Measurements from ENCODE around the gene ZDHHC11B.
"Not testable (repeated sequence)": the region's sequence is repeated elsewhere in the genome, so short reads cannot be mapped to it uniquely, and the experiment has no call there.

ZDHHC11B gene

DNA sequence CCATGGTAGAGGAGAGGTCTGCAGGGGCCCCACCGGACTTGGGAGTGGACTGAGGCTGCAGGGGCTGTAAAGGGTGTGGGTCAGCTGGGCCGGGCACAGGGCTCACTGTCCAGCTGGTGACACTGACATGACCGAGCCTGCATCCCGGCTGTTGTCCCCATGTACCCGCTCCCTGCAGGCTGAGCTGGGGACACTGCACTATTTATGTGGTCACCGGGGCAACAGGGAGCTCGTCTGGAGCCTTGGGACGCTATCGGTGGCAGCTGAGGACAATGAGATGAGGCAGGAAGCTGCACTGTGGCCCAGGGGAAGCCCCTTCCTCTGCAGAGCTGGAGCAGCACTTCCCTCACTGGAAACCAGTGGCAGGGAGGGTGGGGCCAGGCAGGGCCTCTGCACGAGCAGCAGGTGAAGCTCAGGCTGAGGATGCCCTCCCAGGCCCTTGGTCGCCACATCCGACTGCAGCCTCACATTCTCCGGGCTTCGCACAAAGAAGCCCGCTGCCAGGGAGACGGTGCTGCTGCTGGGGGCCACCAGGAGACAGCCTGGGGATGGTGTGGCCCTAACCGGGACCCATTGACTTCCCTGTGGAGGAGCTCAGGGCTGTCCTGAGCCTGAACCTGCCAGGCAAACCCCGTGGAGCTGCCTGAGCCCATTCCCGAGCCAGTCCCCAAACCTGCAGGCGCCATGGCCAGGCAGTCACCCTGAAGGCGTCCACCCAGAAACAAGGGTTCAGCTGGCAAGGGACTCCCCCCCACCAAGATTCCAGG is 26.4 kb downstream of the ZDHHC11B start:
- Histone ChIP-seq H3K27ac (peak overlapping the region in 5 of 21 experiments; percentile 19 to 62 (median 45)), H3K4me3 (peak overlapping the region in 1 of 7 experiments; percentile 7)

DNA sequence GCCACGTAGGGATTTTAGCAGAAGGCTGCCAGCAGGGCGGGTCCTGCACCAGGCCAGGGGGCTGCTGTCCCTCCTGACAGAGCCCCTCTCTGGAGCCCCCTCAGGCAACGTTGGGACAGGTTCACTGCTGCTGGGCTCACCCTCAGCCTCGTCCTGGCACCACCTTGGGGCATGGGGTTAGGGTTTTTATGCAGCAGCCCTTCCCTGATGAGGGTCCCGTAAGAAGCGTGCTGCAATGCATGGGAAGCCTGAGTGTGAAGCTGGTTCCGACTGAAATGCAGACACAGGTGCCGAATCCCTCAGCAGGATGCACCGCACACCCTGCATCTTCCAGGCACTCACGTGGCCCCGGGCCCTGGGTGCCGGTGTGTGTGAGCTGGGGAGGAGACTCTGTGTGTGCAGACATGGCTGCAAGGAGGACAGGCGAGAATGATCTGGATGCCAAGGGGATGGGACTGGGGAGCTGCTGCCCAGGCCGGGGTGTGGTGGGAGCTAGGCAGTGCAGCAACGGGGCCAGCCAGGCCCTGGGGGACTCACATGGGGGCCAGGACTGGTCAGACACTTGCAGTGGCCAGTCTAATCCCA is 27.1 kb downstream of the ZDHHC11B start:
- H3K27ac ChIP-seq = peak overlapping the region in 1 of 21 experiments; percentile 39
- H3K4me3 ChIP-seq = no peak overlapping the region

DNA sequence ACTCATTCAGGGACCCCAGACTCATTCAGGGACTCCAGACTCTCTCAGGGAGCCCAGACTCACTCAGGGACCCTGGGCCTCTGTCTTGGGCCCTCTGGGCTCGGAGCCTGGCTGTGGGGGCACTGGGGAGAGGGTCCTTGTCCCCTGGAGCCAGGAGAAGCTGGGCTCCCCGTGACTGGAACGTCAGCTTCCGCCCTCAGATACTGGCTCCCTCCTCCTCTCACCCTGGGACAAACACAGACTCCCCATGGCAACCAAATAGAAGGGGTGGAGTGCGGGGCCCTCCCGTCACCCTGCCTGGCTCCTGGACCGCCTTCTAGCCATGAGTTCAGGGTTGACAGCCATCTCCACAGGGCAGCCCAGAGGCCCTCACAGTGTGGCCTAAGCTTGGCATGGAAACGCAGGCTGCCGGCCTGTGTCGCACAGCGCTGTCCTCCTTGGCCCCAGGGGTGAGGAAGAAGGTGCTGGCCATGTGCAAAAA is 27.6 kb downstream of the ZDHHC11B start:
- Histone ChIP-seq H3K4me3 (no peak overlapping the region), H3K27ac (peak overlapping the region in 3 of 21 experiments; percentile 33 to 61 (median 43))

DNA sequence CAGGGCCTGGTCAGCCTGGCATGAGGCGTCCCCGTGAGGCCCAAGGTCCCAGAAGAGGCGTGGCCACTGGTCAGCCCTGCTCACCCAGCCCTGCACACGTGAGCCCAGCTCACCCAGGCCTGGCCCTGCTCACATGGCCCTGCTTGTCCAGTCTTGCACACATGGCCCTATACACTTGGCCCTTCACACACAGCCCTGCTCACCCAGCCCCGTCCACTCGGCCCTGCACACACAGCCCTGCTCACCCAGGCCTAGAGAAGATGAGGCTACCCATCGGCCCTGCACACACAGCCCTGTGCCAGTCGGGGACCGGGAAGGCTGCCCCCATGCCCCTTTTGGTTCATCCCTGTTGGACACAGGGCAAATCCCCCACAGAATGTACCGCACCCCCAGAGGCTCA is 28.4 kb downstream of the ZDHHC11B start:
- Histone ChIP-seq H3K27ac (peak overlapping the region in 2 of 21 experiments; percentile 33 to 43), H3K4me3 (no peak overlapping the region)

DNA sequence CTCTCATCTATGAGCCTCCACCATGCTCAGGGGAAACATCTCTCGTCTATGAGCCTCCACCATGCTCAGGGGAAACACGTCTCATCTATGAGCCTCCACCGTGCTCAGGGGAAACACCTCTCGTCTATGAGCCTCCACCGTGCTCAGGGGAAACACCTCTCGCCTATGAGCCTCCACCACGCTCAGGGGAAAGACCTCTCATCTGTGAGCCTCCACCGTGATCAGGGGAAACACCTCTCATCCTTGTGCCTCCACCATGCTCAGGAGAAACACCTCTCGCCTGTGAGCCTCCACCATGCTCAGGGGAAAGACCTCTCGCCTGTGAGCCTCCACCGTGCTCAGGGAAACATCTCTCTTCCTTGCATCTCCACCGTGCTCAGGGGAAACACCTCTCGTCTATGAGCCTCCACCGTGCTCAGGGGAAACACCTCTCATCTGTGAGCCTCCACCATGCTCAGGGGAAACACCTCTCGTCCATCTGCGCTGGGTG is 30.3 kb downstream of the ZDHHC11B start:
- H3K4me3 ChIP-seq, H3K27ac ChIP-seq: not testable (repeated sequence)

DNA sequence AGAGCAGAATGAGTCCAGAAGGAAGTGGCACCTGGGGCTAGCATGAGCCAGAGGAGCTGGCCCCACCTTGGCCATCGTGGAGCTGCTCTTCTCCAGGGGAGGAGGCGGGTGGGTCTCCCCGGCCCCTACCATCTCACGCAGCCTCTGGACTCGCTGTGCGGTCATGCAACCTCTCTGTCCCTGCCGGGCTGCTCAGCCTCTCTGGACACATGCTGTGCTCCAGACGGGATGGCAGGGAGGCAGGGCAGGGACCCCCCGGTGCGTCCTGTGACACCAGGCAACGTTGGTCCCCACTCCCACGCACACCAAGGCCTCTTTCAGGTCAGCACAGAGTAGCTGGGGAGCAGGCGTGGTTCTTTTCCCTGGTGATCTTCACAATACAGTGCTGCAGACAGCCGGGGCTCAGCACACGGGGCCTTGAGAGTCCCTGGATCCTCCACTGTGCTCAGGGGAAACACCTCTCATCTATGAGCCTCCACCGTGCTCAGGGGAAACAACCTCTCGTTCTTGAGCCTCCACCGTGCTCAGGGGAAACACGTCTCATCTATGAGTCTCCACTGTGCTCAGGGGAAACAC is 30.9 kb downstream of the ZDHHC11B start:
- H3K4me3 ChIP-seq, H3K27ac ChIP-seq: not testable (repeated sequence)

DNA sequence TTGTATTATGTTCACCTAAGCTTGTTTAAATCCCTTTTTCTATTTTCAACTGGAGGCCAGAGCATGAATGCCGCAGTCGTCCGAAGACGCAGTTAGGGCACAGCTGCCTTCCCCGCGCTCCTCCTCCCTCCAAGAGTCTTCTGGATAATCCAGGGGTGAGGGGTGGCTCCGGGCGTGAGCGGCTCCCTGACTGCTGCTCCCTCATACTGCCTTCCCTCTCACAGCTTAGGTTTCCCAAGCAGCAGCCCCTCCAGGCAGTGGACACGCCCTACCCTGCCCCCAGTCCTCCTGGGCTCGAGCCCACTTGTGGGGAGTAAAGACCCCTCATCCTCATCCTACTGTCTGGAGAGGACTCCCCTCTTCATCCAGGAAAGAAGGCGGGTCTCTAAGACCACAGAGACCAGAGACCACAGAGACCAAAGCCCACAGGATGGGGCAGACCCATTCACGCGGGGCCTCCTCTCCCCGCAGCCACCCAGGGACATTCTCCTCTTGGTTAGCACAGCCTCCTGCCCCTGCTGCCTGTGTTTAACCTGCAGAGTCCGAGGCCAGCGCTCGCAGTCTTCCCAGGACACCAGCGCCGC is 31.9 kb downstream of the ZDHHC11B start:
- not testable (repeated sequence) for H3K4me3 ChIP-seq, H3K27ac ChIP-seq

DNA sequence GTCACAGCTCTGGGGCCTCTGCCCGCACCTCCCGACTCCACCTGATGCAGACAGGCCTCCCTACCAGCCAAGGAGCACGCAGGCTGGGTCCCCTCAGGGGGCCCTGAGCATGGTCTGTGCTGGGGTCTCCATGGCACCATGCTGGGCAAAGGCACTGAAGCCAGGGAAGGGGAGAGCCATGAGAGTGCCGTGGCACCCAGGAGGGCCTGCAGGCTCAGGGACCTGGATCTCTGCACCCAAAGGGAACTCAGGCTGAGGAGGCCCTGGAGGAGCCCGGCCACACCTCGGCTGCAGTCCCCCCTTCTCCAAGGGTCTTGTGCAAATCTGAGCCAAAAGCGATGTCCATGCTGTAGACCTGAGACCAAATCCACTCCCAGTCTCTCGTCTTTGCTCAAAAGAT is 32.5 kb downstream of the ZDHHC11B start:
- not testable (repeated sequence) for H3K27ac ChIP-seq, H3K4me3 ChIP-seq

DNA sequence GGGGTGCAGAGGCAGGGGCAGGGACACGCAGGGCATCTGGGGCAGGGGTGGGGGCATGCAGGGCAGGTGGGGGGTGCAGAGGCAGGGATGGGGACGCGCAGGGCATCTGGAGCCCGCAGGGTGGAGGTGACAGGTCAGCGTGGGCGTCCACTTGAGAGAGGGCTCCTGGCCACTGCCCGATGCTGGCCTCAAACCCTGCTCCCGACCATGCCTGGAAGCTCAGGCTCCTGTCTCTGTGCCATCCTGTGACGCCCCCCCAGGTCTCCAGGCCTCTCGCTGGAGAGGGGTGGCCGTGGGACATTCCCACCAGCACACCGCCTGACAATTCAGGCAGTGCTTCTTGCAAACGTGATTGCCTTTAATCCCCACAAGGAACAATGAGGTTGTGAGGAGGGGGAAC is 33.0 kb downstream of the ZDHHC11B start:
- Histone ChIP-seq H3K27ac (no peak overlapping the region), H3K4me3 (no peak overlapping the region)

DNA sequence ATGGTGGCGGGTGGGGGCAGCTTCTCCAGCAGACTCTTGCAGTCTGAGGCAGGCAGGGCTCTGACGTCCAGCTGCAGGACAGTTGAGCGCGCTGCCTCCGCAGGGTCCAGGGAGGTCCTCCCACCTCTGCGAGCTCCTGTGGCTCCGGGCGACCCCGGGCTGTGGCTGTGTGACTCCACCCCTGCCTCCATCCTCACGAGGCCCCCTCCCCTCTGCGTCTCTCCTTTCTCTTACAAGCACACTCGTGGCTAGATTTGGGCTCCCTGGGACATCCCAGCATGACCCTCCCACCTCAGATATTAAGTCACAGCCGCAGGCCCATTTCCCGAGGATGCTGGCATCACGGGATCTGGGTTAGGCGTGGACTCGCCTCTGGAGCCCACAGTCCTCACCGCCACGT is 34.3 kb downstream of the ZDHHC11B start:
- H3K27ac ChIP-seq, H3K4me3 ChIP-seq: not testable (repeated sequence)

DNA sequence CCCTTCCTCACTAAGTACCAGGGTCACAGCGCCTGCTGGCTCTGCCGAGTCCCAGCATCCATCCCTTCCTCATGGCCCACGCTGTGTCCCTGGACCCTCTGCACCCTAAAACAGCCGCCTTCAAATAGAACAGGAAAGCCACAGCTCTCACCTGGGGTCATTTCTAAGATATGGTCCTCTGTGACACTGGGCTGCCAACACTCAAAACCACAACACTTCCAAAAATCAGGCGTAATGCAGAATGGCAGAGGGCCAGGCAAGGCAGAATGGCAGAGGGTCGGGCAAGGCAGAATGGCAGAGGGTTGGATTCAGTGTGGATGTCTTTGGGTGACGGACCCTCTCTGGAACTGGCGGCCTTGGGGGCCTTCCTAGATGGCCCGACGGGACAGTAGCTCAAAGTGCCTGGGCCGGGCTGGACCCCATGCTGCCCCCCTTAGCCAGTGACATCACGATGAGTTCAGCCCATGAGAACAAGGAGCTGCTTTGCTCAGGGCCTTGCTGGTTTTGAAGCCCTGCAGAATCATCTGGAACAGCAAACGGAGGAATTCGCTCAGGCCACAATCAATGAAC is 35.3 kb downstream of the ZDHHC11B start:
- Histone ChIP-seq H3K27ac (no peak overlapping the region), H3K4me3 (no peak overlapping the region)

DNA sequence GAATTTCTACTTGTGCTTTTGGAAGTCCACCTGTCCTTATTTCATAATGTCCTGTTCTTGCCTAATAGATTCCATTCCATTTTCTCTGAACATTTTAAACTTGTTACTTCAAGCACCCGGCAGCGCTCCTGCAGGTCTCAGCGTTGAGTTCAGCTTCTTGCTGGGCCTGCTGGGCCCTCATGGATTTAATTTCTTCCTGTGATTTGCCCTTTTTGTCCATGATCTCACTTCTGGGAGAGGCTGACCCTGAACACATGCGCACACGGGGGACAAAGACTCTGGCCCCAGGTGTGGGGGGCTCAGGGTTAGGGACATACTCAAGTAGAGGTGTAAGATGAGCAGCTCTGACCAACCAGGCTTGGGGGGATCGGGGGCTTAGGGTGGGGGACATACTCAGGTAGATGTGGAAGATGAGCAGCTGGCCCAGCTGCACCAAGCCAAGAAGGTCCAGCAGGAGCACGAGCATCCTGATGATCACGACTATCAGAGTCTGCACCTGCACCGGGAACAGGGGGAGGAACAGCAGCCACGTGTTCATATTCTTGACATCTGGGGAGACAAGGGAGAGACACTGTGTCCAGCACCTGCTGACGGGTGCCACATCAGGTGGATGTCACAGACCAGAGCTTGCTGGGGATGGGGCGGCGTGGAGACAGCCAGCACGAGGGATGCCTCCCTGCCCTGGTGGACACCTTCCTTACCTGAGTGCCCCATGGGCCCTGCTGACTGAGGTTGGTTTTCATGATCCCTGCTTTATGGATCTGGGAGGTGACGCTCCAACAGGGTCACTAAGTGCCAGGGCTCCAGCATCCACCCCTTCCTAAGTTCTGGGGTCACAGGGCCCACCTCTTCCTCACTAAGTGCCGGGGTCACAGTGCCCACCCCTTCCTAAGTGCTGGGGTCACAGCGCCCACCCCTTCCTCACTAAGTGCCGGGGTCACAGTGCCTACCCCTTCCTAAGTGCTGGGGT is 36.2 kb downstream of the ZDHHC11B start:
- H3K27ac ChIP-seq, H3K4me3 ChIP-seq: not testable (repeated sequence)

DNA sequence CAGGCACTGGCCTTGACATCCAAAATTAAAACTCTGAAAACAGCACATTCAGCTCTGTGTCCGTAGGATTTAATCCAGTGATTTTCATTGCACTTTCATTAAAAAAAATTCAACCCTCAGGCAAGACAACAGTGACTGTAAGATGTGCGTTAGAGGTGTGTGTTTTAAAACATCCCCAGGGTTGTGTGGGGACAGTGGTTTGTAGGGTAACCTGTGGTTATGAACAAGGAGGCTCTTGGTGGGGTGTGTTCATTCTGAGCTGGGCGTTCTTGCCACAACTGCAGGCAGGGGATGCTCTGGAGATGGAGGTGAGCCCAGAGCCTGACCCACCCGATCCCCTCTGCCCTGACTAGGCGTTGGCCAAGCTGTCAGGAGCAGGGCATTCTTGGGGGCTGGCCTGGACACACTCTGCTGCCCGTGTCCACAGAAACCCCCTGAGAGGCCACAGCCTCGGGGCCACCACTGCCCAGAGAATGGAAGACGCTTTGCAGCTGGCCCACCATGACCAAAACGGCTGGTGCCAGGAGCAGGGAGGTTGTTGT is 37.2 kb downstream of the ZDHHC11B start:
- H3K4me3 ChIP-seq, H3K27ac ChIP-seq: not testable (repeated sequence)

DNA sequence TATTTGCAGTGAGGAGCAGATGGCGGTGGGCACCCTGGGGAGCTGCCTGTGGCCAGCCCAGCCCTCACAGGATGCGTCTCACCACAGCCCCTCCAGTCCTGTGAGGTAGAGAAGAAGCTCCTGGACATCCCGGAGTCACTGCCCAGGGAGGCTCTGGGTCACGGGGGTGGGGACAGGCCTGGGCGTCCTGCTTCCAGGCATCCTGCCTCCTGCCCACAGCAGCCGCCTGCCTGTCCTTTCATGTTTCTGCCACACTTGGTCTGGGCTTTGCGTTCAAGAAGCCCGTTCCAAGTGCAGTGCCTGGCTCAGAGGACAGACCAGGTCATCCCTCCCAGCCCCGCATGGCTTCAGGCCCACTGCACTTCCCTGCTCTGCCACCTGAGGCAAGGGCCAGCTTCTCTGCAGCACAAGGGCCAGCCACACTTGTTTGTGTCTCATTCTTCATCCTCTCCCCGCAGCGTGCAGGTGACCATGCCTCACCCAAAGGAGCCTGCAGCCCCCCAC is 38.2 kb downstream of the ZDHHC11B start:
- H3K27ac ChIP-seq = no peak overlapping the region
- H3K4me3 ChIP-seq = no peak overlapping the region

DNA sequence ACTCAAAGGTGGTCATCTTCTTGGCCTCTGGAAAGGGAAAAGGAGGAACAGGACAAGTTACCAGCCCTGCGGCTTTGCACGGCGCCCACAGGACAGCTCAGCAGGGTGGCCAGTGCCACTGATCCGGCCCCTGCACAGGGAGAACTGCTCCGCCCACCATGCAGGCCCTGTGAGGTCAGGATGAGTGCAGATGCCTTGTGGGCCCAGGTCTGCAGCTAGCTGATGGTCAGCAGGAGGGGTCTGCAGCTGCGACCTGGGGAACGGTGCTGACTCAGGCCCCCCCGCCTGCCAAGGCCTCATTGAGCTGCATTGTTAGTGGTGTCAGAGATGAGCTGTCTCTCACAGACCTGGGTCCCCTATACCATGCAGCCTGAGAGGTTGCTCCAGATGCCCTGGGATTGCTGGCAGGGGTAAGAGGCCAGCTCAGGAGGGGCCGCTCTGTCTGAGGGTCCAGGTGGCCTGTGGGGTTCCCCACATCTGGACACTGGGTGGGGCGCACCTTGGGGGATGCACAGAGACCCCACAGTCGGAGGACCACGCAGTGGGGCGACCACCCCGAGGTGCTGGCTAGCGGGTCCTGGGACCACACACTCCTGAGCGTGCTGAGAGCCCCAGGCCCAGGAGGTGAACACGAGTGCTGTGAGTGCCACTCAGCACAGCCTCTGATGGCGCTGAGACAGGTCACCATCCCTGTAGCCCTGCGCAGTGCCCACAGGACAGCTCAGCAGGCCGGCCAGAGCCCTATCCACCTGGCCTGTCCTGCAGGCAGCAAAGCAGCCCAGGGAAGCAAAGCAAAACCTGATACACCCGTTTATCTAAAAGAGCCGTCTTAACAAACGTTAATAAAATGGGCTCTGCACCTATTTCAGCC is 39.0 kb downstream of the ZDHHC11B start:
- H3K27ac ChIP-seq, H3K4me3 ChIP-seq: not testable (repeated sequence)

DNA sequence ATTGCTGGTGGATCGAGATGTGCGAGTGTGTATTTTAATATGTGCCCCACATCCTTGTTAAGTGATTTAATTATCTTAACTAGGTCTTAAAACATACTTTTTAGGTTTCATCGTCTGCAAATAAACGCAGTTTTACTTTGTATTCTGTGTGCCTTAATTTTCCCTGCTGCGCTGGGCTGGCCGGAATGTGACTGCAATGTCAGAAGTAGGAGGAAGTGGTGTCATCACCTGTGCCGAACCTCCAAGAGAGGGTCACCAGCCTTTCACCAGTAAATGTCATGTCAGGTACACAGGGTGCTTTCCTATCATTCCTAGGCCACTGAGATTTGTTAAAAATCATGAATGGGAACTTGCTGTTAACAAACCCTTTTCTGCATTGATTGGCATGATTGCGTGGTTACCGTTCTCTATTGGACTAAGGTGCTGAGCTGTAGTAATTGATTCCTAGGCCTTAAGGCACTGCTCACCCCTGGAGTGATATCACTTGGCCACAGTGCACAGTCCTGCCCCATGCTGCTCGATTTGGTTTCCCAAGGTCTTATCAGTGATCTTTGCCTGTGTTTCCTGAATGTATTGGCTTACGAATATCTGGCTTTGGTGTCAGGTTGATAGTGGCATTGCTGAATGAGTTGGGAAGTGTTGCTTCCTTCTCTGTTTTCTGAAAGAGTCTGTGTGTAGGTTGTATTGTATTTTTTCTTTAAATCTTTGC is 40.7 kb downstream of the ZDHHC11B start:
- H3K27ac ChIP-seq, H3K4me3 ChIP-seq: not testable (repeated sequence)

DNA sequence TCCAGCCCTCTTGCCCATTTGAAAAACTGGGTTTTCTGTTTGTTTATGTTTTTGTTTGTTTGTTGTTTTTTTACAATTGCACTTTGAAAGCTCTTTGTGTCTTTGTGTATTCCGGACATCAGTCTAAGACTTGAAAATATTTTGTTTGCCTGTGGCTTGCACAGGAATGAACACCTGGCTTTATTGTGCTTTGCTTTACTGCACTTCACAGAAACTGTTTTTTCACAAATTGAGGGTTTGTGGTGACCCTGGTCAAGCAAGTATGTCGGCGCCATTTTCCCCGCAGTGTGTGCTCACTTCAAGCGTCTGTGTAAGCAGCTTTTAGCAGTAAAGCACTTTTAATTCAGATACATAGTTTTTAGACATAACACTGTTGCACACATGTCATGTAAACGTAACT is 42.3 kb downstream of the ZDHHC11B start:
- H3K27ac ChIP-seq, H3K4me3 ChIP-seq: not testable (repeated sequence)

Measured in skin epidermis (tissue), 12 donors.